ENCODE measurements around the gene NDUFB6.

The NDUFB6 gene

GRCh38 chr9:32589083-32589723, 16.2 kb upstream of the NDUFB6 start:
- Histone ChIP-seq H2AFZ (ENCODE audit: low read length) (no peak overlapping the region), H3K9me2 (replicated peaks; ENCODE audit: insufficient read depth, low read length) (no peaks in the 10 kb centered on the region), H3K27me3 (replicated peaks; ENCODE audit: insufficient read depth, low read length) (no peaks in the 10 kb centered on the region), H3F3A (ENCODE audit: insufficient read depth, low read length) (peaks cover 3% of the 10 kb centered on the region; the same call in 1 of the 2 replicates), H3K79me2 (ENCODE audit: low read length) (no peaks in the 10 kb centered on the region), H3K9me3 (replicated peaks; ENCODE audit: insufficient read depth, low read length) (no peaks in the 10 kb centered on the region), H3K4me3 (ENCODE audit: low read length) (no peak overlapping the region), H3K9ac (ENCODE audit: low read length) (no peak overlapping the region), H3K27ac (ENCODE audit: low read length) (no peak overlapping the region), H4K20me1 (ENCODE audit: insufficient read depth, low read length) (no peaks in the 10 kb centered on the region), H3K4me1 (ENCODE audit: low read length) (0 out of 2 replicates have a peak, but pooled peaks cover 6% of the 10 kb centered on the region), H3K4me2 (ENCODE audit: low read depth, low read length) (no peak overlapping the region), H3K36me3 (replicated peaks; ENCODE audit: insufficient read depth, low read length) (no peaks in the 10 kb centered on the region)
- no peak for TF ChIP-seq EZH2 (optimal IDR thresholded peaks at IDR 0.05; ENCODE audit: low read depth, low read length)
- TF ChIP-seq CTCF (IDR thresholded peaks at IDR 0.05; ENCODE audit: low read length) = peak; percentile 60
- no peak for TF ChIP-seq EZH2phosphoT487 (IDR thresholded peaks at IDR 0.05; ENCODE audit: low read length)
- peak; percentile 67 for DNase-seq

GRCh38 chr9:32587901-32588300, 14.9 kb upstream of the NDUFB6 start:
- Histone ChIP-seq H3K4me2 (ENCODE audit: low read depth, low read length) (no peak overlapping the region), H3K4me3 (ENCODE audit: low read length) (no peak overlapping the region), H3K36me3 (replicated peaks; ENCODE audit: insufficient read depth, low read length) (no peaks in the 10 kb centered on the region), H3K9me2 (replicated peaks; ENCODE audit: insufficient read depth, low read length) (no peaks in the 10 kb centered on the region), H3K27me3 (replicated peaks; ENCODE audit: insufficient read depth, low read length) (no peaks in the 10 kb centered on the region), H4K20me1 (ENCODE audit: insufficient read depth, low read length) (no peaks in the 10 kb centered on the region), H3K79me2 (ENCODE audit: low read length) (no peaks in the 10 kb centered on the region), H2AFZ (ENCODE audit: low read length) (no peak overlapping the region), H3F3A (ENCODE audit: insufficient read depth, low read length) (peaks cover 3% of the 10 kb centered on the region; the same call in 1 of the 2 replicates), H3K9ac (ENCODE audit: low read length) (no peak overlapping the region), H3K27ac (ENCODE audit: low read length) (no peak overlapping the region), H3K9me3 (replicated peaks; ENCODE audit: insufficient read depth, low read length) (no peaks in the 10 kb centered on the region), H3K4me1 (ENCODE audit: low read length) (0 out of 2 replicates have a peak, but pooled peaks cover 6% of the 10 kb centered on the region)
- peak; percentile 40 for DNase-seq
- TF ChIP-seq EZH2 (optimal IDR thresholded peaks at IDR 0.05; ENCODE audit: low read depth, low read length) (no peak), CTCF (IDR thresholded peaks at IDR 0.05; ENCODE audit: low read length) (no peak), EZH2phosphoT487 (IDR thresholded peaks at IDR 0.05; ENCODE audit: low read length) (no peak)

- DNase-seq = no peak
- Histone ChIP-seq H3K9ac (ENCODE audit: low read length) (no peak overlapping the region), H4K20me1 (ENCODE audit: insufficient read depth, low read length) (no peaks in the 10 kb centered on the region), H3K4me3 (ENCODE audit: low read length) (no peak overlapping the region), H3K9me3 (replicated peaks; ENCODE audit: insufficient read depth, low read length) (no peaks in the 10 kb centered on the region), H3K4me2 (ENCODE audit: low read depth, low read length) (no peak overlapping the region), H3K4me1 (ENCODE audit: low read length) (peaks cover 19% of the 10 kb centered on the region), H3K79me2 (ENCODE audit: low read length) (no peaks in the 10 kb centered on the region), H2AFZ (ENCODE audit: low read length) (no peak overlapping the region), H3F3A (ENCODE audit: insufficient read depth, low read length) (peaks cover 16% of the 10 kb centered on the region), H3K9me2 (replicated peaks; ENCODE audit: insufficient read depth, low read length) (no peaks in the 10 kb centered on the region), H3K27me3 (replicated peaks; ENCODE audit: insufficient read depth, low read length) (no peaks in the 10 kb centered on the region), H3K36me3 (replicated peaks; ENCODE audit: insufficient read depth, low read length) (no peaks in the 10 kb centered on the region), H3K27ac (ENCODE audit: low read length) (no peak overlapping the region)
- TF ChIP-seq EZH2phosphoT487 (IDR thresholded peaks at IDR 0.05; ENCODE audit: low read length) = no peak
- TF ChIP-seq EZH2 (optimal IDR thresholded peaks at IDR 0.05; ENCODE audit: low read depth, low read length) = no peak
- no peak for TF ChIP-seq CTCF (IDR thresholded peaks at IDR 0.05; ENCODE audit: low read length)
Observed at GRCh38 chr9:32584784-32585183, 11.8 kb upstream of the NDUFB6 start.

Measured in MM.1S (cell line).